Chondrocyte (in vitro differentiated cells): ENCODE data around the gene URB2. TPM values are rescaled to one million over a fixed set of nuclear protein-coding genes. Genes with fewer than 3 reads are reported as not detected.

ENCODE experiments used
- DNase-seq: peaks from one replicate; pipeline ENCODE4 v3.0.0; 2021; ENCODE audit warnings: mixed read lengths, low spot score
- H3K27ac Mint-ChIP-seq: one replicate; pipeline ENCODE4 v1.8.0; 2021; ENCODE audit warnings: mild to moderate bottlenecking, moderate library complexity, mixed read lengths; ENCODE audit not compliant: unreplicated experiment
- H3K27me3 Mint-ChIP-seq: 2 replicates; pipeline ENCODE4 v1.8.0; 2021; ENCODE audit warnings: low read depth, mixed read lengths
- H3K36me3 Mint-ChIP-seq: 2 replicates; pipeline ENCODE4 v1.8.0; 2021; ENCODE audit warnings: low read depth, mixed read lengths
- H3K4me1 Mint-ChIP-seq: 2 replicates; pipeline ENCODE4 v1.8.0; 2021; ENCODE audit warnings: low read depth, mild to moderate bottlenecking, mixed read lengths
- H3K4me3 Mint-ChIP-seq: one replicate; pipeline ENCODE4 v1.8.0; 2021; ENCODE audit warnings: mild to moderate bottlenecking, moderate library complexity, mixed read lengths; ENCODE audit not compliant: unreplicated experiment
- H3K9me3 Mint-ChIP-seq: 2 replicates; pipeline ENCODE4 v1.8.0; 2021; ENCODE audit warnings: low read depth, mixed read lengths
- total RNA-seq: library from RNA; stranded (reverse); gene quantifications from 3 replicates; pipeline ENCODE4 v1.2.1, GENCODE V29; 2021
- TF ChIP-seq, protein P1 (sequence below): fragments of 200-600 bp; sonication (generic); IDR thresholded peaks from 2 replicates; pipeline ENCODE4 v1.5.0; 2021; ENCODE audit warnings: antibody characterized with exemption, mild to moderate bottlenecking, moderate library complexity

Gene URB2
- total RNA-seq, 1 donor from 2014 or later = 8.4 TPM

GRCh38 chr1:229636042-229636441 lies 10.0 kb downstream of the URB2 start:
- peaks cover 19% of the 10 kb centered on the region for H3K36me3 Mint-ChIP-seq

DNA sequence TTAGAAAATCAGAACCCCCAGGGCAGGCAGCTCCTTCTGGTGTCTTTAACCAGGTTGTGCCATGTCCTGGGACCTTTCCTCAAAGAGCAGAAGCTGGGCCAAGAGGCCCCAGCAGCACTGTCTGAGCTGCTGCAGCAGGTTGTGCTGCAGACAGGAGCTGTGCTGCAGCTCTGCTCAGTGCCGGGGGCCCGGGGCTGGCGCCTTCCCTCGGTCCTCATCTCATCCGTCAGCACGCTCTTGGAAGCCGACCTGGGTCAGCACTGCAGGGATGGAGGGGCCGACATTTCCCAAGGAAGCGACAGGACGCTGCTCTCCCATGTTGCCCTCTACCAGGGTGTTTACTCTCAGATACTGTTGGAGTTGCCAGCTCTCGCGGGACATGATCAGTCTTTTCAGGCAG lies 11.7 kb downstream of the URB2 start:
- peaks cover 17% of the 10 kb centered on the region for H3K36me3 Mint-ChIP-seq
- no peaks in the 10 kb centered on the region for H3K27me3 Mint-ChIP-seq
- H3K27ac Mint-ChIP-seq = no peak overlapping the region
- no peaks in the 10 kb centered on the region for H3K9me3 Mint-ChIP-seq
- H3K4me3 Mint-ChIP-seq = no peak overlapping the region
- TF ChIP-seq, protein P1, sequence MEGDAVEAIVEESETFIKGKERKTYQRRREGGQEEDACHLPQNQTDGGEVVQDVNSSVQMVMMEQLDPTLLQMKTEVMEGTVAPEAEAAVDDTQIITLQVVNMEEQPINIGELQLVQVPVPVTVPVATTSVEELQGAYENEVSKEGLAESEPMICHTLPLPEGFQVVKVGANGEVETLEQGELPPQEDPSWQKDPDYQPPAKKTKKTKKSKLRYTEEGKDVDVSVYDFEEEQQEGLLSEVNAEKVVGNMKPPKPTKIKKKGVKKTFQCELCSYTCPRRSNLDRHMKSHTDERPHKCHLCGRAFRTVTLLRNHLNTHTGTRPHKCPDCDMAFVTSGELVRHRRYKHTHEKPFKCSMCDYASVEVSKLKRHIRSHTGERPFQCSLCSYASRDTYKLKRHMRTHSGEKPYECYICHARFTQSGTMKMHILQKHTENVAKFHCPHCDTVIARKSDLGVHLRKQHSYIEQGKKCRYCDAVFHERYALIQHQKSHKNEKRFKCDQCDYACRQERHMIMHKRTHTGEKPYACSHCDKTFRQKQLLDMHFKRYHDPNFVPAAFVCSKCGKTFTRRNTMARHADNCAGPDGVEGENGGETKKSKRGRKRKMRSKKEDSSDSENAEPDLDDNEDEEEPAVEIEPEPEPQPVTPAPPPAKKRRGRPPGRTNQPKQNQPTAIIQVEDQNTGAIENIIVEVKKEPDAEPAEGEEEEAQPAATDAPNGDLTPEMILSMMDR = no peak
- DNase-seq = no peak
- H3K4me1 Mint-ChIP-seq = no peaks in the 10 kb centered on the region

More at GRCh38 chr1:229636042-229636441, 10.0 kb downstream of the URB2 start:
- TF ChIP-seq, protein P1 = no peak
- Mint-ChIP-seq H3K4me1 (no peaks in the 10 kb centered on the region), H3K27me3 (no peaks in the 10 kb centered on the region), H3K27ac (no peak overlapping the region), H3K4me3 (no peak overlapping the region), H3K9me3 (no peaks in the 10 kb centered on the region)
- DNase-seq = no peak

GRCh38 chr1:229640455-229640854 lies 14.4 kb downstream of the URB2 start:
- Mint-ChIP-seq H3K27ac (no peak overlapping the region), H3K9me3 (no peaks in the 10 kb centered on the region)

GRCh38 chr1:229641306-229641705 lies 15.3 kb downstream of the URB2 start:
- TF ChIP-seq, protein P1 = no peak
- peaks cover 8% of the 10 kb centered on the region for H3K4me1 Mint-ChIP-seq

More at GRCh38 chr1:229640455-229640854, 14.4 kb downstream of the URB2 start:
- Mint-ChIP-seq H3K27me3 (no peaks in the 10 kb centered on the region), H3K4me3 (no peak overlapping the region), H3K36me3 (peaks cover 26% of the 10 kb centered on the region), H3K4me1 (peaks cover 4% of the 10 kb centered on the region)
- DNase-seq = no peak
- TF ChIP-seq, protein P1 = no peak

GRCh38 chr1:229642376-229642775 lies 16.3 kb downstream of the URB2 start:
- no peaks in the 10 kb centered on the region for H3K27me3 Mint-ChIP-seq
- no peaks in the 10 kb centered on the region for H3K9me3 Mint-ChIP-seq
- TF ChIP-seq, protein P1 = no peak
- H3K4me1 Mint-ChIP-seq = peaks cover 8% of the 10 kb centered on the region
- H3K4me3 Mint-ChIP-seq = no peak overlapping the region
- H3K27ac Mint-ChIP-seq = no peak overlapping the region
- peaks cover 22% of the 10 kb centered on the region for H3K36me3 Mint-ChIP-seq
- DNase-seq = no peak

More at GRCh38 chr1:229641306-229641705, 15.3 kb downstream of the URB2 start:
- no peak for DNase-seq
- no peak overlapping the region for H3K4me3 Mint-ChIP-seq
- peaks cover 20% of the 10 kb centered on the region for H3K36me3 Mint-ChIP-seq
- no peaks in the 10 kb centered on the region for H3K9me3 Mint-ChIP-seq
- H3K27me3 Mint-ChIP-seq = no peaks in the 10 kb centered on the region
- no peak overlapping the region for H3K27ac Mint-ChIP-seq
